T follicular helper cell (primary cell): ENCODE measurements around the gene EHD4.

Experiments used
- DNase-seq: peaks from one replicate; pipeline ENCODE4 v3.0.0-alpha.2; 2020; ENCODE audit warnings: low read depth

The EHD4 gene

GRCh38 chr15:41860049-41860828, 112.1 kb downstream of the EHD4 start:
- DNase-seq = no peak

DNA sequence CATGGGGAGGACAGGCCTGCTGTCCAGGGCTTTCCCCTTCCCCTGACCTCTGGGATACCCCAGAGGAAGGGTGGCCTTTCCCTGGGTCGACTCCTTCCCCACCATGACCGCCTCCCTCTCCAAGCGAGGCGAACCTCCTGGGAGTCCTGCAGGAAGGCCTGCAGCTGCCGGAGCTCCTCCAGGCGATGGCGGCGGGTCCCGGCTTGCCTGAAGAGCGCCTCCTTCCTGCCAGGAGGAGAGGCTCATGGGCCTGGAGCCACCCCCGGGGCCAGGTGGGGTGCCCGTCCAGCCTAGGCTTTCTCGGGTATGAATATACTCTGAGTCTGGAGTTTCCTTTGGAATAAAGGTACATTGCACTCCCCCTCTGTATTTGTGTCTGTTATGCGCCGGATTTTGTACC, 113.6 kb downstream of the EHD4 start:
- DNase-seq = no peak

- no peak for DNase-seq
Measured at GRCh38 chr15:41857316-41857715, 115.0 kb downstream of the EHD4 start.

DNA sequence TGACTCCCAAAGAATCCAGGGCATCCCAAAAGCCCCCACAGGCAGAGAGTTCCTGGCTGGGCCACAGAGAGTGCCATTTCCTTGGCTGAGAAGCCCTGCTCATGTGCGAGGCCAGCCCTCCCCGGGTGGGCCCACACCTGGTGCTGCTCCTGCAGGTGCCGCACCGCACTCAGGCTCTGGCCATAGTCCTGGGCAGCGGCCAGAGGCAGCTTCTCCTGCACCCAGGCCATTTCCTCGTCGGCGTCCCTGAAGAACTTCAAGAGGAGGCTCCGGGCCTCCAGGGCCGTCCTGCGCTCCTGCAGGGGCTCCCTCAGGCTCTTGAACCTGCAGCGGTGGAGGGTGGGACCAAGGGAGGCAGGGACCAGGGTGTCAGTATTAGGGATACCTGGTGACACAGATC, 115.6 kb downstream of the EHD4 start:
- DNase-seq = no peak

DNA sequence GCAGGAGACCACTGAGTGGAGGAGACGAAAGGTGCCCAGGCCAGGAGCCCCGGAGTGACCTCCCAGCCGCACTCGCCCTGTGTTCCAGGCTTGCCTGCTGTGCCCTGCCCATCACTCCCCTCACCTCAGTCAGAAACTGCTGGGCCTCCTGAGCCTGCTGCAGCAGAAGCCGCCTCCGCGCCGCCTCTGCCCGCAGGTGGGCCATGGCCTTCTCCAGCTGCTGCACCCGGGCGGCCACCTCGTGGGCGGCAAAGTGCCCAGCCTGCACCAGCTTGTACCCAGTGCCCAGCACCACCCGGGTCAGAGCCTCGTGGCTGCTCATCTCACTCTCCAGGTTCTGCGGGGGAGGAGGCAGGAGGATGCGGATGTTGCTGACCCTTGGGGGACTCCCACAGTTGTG, 116.1 kb downstream of the EHD4 start:
- DNase-seq = no peak

DNA sequence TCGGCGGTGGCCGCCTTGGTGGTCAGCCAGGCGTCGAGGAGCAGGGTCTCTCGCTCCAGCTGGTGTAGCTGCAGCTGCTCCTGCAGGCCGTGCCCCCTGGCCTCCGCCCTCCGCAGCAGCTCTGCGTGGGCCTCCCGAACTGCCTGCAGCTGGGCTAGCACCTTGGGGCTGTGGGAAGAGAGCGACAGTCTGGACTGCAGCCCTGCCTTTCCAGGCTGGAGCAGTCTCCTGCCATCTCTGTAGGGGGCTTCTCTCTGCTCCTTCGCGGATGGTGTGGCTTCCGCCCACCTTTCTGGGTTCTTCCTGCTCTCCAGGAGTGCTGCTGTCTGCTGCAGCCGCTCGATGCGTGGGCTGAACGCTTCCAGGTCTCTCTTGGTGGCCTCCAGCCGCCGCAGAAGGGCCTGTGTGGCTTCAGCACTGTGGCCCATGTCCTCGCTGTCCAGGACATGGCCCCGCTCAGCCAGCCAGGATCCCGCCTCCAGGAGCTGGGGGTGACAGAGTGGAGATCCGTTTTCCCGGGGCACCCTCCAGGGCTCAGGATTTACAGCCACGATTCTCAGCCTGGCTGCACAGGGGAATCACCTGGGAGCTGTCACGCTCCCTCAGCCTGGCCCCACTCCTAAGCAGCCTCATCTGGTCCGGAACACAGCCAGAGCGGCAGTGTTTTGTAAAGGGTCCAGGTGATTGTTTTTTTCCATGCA, 116.9 kb downstream of the EHD4 start:
- DNase-seq = no peak

DNA sequence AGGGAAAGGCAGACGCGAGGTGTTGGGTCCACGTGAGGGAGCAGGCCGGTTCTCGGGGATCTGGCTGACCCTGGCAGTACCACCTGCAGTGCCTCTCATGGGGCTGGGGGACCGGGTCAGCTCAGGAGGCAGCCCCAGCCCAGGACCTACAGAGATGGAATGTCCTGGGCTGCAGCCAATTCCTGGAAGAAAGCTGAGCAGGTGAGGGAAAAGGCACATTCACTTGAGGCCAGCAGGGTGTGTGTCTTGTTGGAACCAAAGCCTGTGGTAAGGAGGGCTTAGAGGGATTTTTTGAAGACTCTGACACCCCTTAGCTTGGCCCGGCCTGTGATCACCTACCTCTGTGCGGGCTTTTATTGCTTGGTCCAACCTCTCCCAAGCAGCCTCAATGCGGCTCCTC, 117.9 kb downstream of the EHD4 start:
- no peak for DNase-seq

GRCh38 chr15:41853831-41854230, 118.5 kb downstream of the EHD4 start:
- DNase-seq = no peak

GRCh38 chr15:41852736-41853590, 119.4 kb downstream of the EHD4 start:
- no peak for DNase-seq

DNA sequence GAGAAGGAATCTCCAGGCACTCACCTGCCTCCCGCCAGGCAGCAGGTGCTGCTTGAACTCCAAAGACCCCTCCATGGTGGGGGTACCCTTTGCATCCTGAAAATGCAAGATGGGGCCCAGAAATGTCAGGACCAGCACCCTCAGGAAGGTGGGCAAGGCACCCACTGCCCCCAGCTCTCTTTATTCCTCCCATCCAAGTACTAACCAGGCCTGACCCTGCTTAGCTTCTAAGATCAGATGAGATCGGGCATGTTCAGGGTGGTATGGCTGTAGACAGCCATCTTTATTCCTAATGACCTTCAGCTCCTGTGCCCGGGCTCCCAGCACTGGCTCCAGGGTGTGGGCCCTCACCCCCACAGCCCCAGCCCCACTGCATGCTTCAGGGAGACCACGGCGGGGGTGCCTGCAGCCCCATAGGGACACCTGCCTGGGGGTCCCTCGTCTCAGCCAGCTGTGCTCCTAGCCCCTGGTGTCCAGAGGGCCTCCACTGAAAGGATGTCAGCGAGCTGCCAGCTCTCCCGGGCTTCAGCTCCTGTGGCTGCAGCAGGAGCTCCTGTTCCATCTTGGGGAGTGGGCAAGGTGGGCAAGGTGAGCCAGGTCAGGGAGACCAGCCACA, 120.5 kb downstream of the EHD4 start:
- DNase-seq = no peak

DNA sequence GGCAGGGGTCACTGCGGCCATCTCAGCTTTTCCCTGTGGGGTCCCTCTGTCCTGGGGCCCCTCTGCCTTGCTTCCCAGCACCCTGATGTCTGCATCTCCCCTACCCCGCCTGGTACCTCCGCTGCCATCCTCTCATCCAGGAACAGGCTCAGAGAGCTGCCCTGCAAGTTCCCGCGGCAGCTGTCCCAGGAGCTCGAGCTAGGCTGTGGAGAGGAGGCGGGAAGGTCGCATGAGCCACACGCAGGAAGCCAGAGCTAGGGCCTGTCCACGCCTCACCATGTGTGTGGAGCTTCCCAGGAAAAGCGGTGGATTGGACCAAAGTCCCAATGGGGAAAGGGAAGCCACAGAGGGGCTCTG, 121.2 kb downstream of the EHD4 start:
- DNase-seq = no peak

- DNase-seq = no peak
Measured at GRCh38 chr15:41850482-41851166, 121.7 kb downstream of the EHD4 start.

- no peak for DNase-seq
Measured at GRCh38 chr15:41849861-41850260, 122.5 kb downstream of the EHD4 start.

DNA sequence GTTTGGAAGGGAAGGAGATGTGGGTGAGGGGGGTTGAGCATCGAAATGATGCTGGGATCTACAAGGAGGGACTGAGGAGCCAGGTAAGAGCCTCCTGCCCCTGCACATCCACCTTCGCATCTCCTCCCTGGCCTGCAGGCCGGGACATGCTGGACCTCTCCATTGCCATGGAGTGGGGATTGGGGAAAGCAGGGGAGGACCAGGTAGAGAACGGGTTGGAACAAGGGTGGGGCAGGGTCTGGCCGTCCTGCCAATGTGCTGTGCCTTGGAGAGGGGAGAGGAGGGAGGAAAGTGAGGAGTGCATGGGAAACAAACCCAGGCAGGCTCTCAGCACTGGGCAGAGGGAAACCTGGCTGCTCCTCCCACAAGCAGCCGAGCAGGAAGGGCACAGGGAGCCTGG, 123.2 kb downstream of the EHD4 start:
- DNase-seq = no peak

GRCh38 chr15:41848631-41849030, 123.7 kb downstream of the EHD4 start:
- DNase-seq = no peak

DNA sequence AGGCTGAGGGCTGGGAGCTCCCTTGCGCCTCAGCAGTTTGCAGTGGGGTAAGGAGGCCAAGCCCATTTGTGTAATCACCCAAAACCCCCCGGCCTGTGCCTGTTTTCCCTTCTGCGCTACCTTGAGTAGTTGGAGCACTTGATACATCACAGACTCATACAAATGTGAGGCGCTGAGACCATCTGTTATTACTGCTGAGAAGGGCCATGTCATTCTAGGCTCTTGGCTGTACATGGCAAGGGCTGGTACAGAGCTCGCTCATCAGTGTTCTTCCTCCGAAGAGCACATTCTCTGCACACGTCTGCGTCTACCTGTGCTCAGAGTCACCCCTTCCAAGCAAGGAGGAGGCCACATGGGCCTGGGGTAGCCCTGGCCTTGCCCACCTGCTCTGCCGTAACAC, 124.4 kb downstream of the EHD4 start:
- no peak for DNase-seq

DNA sequence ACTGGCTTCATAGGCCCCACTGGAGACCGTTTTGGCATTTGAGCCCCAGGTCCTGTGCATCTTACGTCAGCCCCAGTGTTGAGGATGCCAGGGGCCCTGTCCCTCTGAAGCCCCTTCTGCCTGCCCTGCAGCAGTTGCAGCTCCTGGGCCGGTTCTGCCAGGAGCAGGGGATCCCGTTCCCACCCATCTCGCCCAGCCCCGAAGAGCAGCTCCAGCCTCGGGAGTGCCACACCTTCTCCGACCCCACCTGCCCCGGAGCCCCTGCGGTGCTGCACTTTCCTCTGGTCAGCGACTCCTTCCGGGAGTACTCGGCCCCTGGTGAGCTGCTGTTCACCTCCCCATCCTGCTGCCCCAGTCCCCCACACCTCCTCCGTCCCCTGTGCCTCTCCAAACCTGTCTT, 125.2 kb downstream of the EHD4 start:
- DNase-seq = no peak
